H1 (cell line): ENCODE measurements around the gene CASZ1. TPM values are rescaled to one million over a fixed set of nuclear protein-coding genes. Genes with fewer than 3 reads are reported as not detected.
A peak's percentile ranks its signal among the peaks of the same experiment; 100 is the strongest.

ENCODE experiments used
- CTCF ChIA-PET: fragments of 300-600 bp; sonication (Branson Sonifier 250); formaldehyde crosslinking; loops from one replicate; lab custom pipeline; 2021; ENCODE audit not compliant: partially characterized antibody; lab: Charles Lee
- POLR2A ChIA-PET: fragments of 300-600 bp; sonication (Branson Sonifier 250); formaldehyde crosslinking; loops from one replicate; lab custom pipeline; 2021; ENCODE audit warnings: inconsistent platforms; ENCODE audit not compliant: partially characterized antibody; lab: Charles Lee
- DNase-seq, 2 experiments: peaks; one replicate each; pipeline versions ENCODE4 v3.0.0 to v3.0.0-alpha.2; 2010 to 2022; ENCODE audit warnings: low spot score in 2 of 2, low read depth in 1 of 2, mixed read lengths in 1 of 2
- FAIRE-seq: peaks from 2 replicates; lab custom pipeline; 2011; peaks lifted over from hg19 to GRCh38; lab: Jason Lieb, UNC
- H2AFZ ChIP-seq: 2 replicates; pipeline ENCODE4 v1.8.1; 2012; ENCODE audit warnings: low read length, inconsistent platforms
- H2AK5ac ChIP-seq: 2 replicates; pipeline ENCODE4 v1.6.1; 2013; ENCODE audit warnings: low read depth, low read length
- H2BK120ac ChIP-seq: replicated peaks from 2 replicates; pipeline ENCODE3; 2013; ENCODE audit warnings: low read depth, low read length, inconsistent platforms
- H2BK12ac ChIP-seq: 2 replicates; pipeline ENCODE4 v1.6.1; 2013; ENCODE audit warnings: low read depth, low read length
- H2BK15ac ChIP-seq: 2 replicates; pipeline ENCODE4 v1.6.1; 2013; ENCODE audit warnings: low read length
- H2BK20ac ChIP-seq: 2 replicates; pipeline ENCODE4 v1.6.1; 2013; ENCODE audit warnings: low read length
- H2BK5ac ChIP-seq: 2 replicates; pipeline ENCODE4 v1.6.1; 2013; ENCODE audit warnings: low read depth, low read length
- H3K14ac ChIP-seq: 2 replicates; pipeline ENCODE4 v1.6.1; 2013; ENCODE audit warnings: inconsistent platforms; ENCODE audit not compliant: insufficient read length
- H3K18ac ChIP-seq: 2 replicates; pipeline ENCODE4 v1.6.1; 2013; ENCODE audit warnings: low read length; ENCODE audit errors: extremely low read depth
- H3K23ac ChIP-seq: 2 replicates; pipeline ENCODE4 v1.6.1; 2013; ENCODE audit warnings: inconsistent platforms; ENCODE audit not compliant: insufficient read length
- H3K23me2 ChIP-seq: 2 replicates; pipeline ENCODE4 v1.6.1; 2013; ENCODE audit warnings: low read depth, low read length
- H3K27ac ChIP-seq: 2 replicates; pipeline ENCODE4 v1.6.1; 2011; ENCODE audit warnings: low read depth, low read length, inconsistent platforms
- H3K27me3 ChIP-seq, 4 experiments: replicated peaks in 1 of 4; 1 replicate in 1 of 4; 2 replicates in 3 of 4; pipeline versions ENCODE4 v1.6.1 to v1.8.1; 2011 to 2013; ENCODE audit warnings: low read length in 3 of 4, mild to moderate bottlenecking in 3 of 4, inconsistent platforms in 2 of 4, mixed read lengths in 2 of 4, moderate library complexity in 1 of 4; ENCODE audit not compliant: control insufficient read depth in 3 of 4, insufficient read depth in 3 of 4; ENCODE audit errors: extremely low read depth in 1 of 4
- H3K36me3 ChIP-seq, 4 experiments: 2 replicates each; pipeline versions ENCODE4 v1.6.1 to v1.8.1; 2011 to 2013; ENCODE audit warnings: mild to moderate bottlenecking in 4 of 4, low read length in 3 of 4, moderate library complexity in 2 of 4, control low read depth in 1 of 4, inconsistent platforms in 1 of 4; ENCODE audit not compliant: insufficient read depth in 4 of 4, control insufficient read depth in 2 of 4
- H3K4ac ChIP-seq: replicated peaks from 2 replicates; pipeline ENCODE3; 2013; ENCODE audit warnings: low read length, low read depth, mixed read lengths, inconsistent platforms; ENCODE audit not compliant: insufficient read length
- H3K4me1 ChIP-seq, 4 experiments: replicated peaks in 1 of 4; 1 replicate in 1 of 4; 2 replicates in 3 of 4; pipeline versions ENCODE4 v1.6.1 to v1.8.1; 2011 to 2013; ENCODE audit warnings: low read length in 3 of 4, inconsistent platforms in 2 of 4, mixed read lengths in 1 of 4; ENCODE audit not compliant: insufficient read depth in 4 of 4, control insufficient read depth in 3 of 4
- H3K4me2 ChIP-seq, 2 experiments: 2 replicates each; pipeline versions ENCODE4 v1.6.1 to v1.8.1; 2011 to 2013; ENCODE audit warnings: low read depth in 2 of 2, low read length in 2 of 2, control low read depth in 1 of 2, inconsistent platforms in 1 of 2, mild to moderate bottlenecking in 1 of 2; ENCODE audit not compliant: insufficient read depth in 1 of 2
- H3K4me3 ChIP-seq, 4 experiments: fragments of 200-600, 300-600 bp in 1 of 4; sonication (generic), shearing (Covaris generic), sonication (Bioruptor Twin) in 1 of 4; 2 replicates each; pipeline versions ENCODE4 v1.5.1 to v1.8.1; 2011 to 2016; ENCODE audit warnings: low read length in 4 of 4, low read depth in 3 of 4, control low read depth in 2 of 4, inconsistent platforms in 2 of 4, mild to moderate bottlenecking in 2 of 4, mixed read lengths in 1 of 4, moderate library complexity in 1 of 4; ENCODE audit not compliant: insufficient read depth in 2 of 4; ENCODE audit errors: extremely low read depth in 1 of 4
- H3K56ac ChIP-seq: replicated peaks from 2 replicates; pipeline ENCODE3; 2013; ENCODE audit warnings: low read depth, mild to moderate bottlenecking, mixed read lengths, low read length, inconsistent platforms; ENCODE audit not compliant: insufficient read length
- H3K79me1 ChIP-seq: 2 replicates; pipeline ENCODE4 v1.6.1; 2013; ENCODE audit warnings: low read depth, low read length, control low read depth
- H3K79me2 ChIP-seq, 2 experiments: 2 replicates each; pipeline versions ENCODE4 v1.6.1 to v1.8.1; 2012 to 2013; ENCODE audit warnings: low read length in 2 of 2, mild to moderate bottlenecking in 2 of 2, inconsistent platforms in 1 of 2; ENCODE audit not compliant: insufficient read depth in 2 of 2, control insufficient read depth in 1 of 2
- H3K9ac ChIP-seq, 4 experiments: replicated peaks in 1 of 4; 1 replicate in 1 of 4; 2 replicates in 3 of 4; pipeline versions ENCODE4 v1.6.1 to v1.8.1; 2011 to 2013; ENCODE audit warnings: low read depth in 3 of 4, low read length in 3 of 4, control low read depth in 2 of 4, mild to moderate bottlenecking in 2 of 4, moderate library complexity in 2 of 4, inconsistent platforms in 1 of 4; ENCODE audit errors: extremely low read depth in 1 of 4
- H3K9me3 ChIP-seq, 2 experiments: 2 replicates each; pipeline versions ENCODE4 v1.6.1 to v1.8.1; 2012 to 2013; ENCODE audit warnings: mild to moderate bottlenecking in 2 of 2, moderate library complexity in 2 of 2, control low read depth in 1 of 2, inconsistent platforms in 1 of 2, low read depth in 1 of 2, low read length in 1 of 2, mixed read lengths in 1 of 2; ENCODE audit not compliant: insufficient read depth in 2 of 2
- H4K20me1 ChIP-seq, 2 experiments: replicated peaks in 1 of 2; 2 replicates each; pipeline versions ENCODE3 to v1.8.1; 2011 to 2013; ENCODE audit warnings: inconsistent platforms in 2 of 2, low read length in 2 of 2, mild to moderate bottlenecking in 1 of 2; ENCODE audit not compliant: insufficient read depth in 2 of 2, control insufficient read depth in 1 of 2
- H4K5ac ChIP-seq: 2 replicates; pipeline ENCODE4 v1.6.1; 2013; ENCODE audit warnings: low read length, low read depth, mixed read lengths, inconsistent platforms; ENCODE audit not compliant: insufficient read length
- H4K8ac ChIP-seq: 2 replicates; pipeline ENCODE4 v1.8.0; 2013; ENCODE audit warnings: mild to moderate bottlenecking, moderate library complexity, low read length, inconsistent platforms; ENCODE audit not compliant: insufficient read depth; ENCODE audit errors: extremely low read depth
- H4K91ac ChIP-seq: replicated peaks from 2 replicates; pipeline ENCODE3; 2013; ENCODE audit warnings: low read length, mixed read lengths, inconsistent platforms; ENCODE audit not compliant: insufficient read length
- BRCA1 ChIP-seq: IDR thresholded peaks from 2 replicates; pipeline ENCODE4 v1.6.1; 2012; ENCODE audit warnings: low read depth, low read length, improper control_type of control experiment
- RXRA ChIP-seq: IDR thresholded peaks from 2 replicates; pipeline ENCODE4 v1.6.1; 2011; ENCODE audit warnings: low read depth, mild to moderate bottlenecking, low read length, moderate library complexity; ENCODE audit not compliant: insufficient read depth
- WGBS, 2 experiments: shearing (Covaris generic) in 1 of 2; methylation state at CpG; one replicate each; pipeline versions ENCODE4 v1.1.6 to v1.1.7; 2013 to 2015; ENCODE audit warnings: low lambda C conversion rate in 2 of 2, mixed read lengths in 2 of 2, inconsistent platforms in 1 of 2, low coverage in 1 of 2, missing lambda C conversion rate in 1 of 2; ENCODE audit not compliant: insufficient replicate concordance in 2 of 2, insufficient coverage in 1 of 2, insufficient read length in 1 of 2; ENCODE audit errors: extremely low coverage in 1 of 2, missing lambda C conversion rate in 1 of 2; 5-methylcytosine and 5-hydroxymethylcytosine counted together
- polyA plus RNA-seq, 7 experiments: library from polyadenylated mRNA; depleted of rRNA in 3 of 7; stranded (reverse) in 5 of 7; unstranded in 2 of 7; fragments of >200 nt in 5 of 7; fragments of 200-250 nt in 2 of 7; gene quantifications; 1 replicate in 5 of 7; 2 replicates in 1 of 7; 4 replicates in 1 of 7; pipeline versions ENCODE4 v1.2.1 to v1.2.3, GENCODE V29; 2011 to 2013; ENCODE audit warnings: missing spikeins in 2 of 7, mixed read lengths in 2 of 7
- total RNA-seq: library from RNA; stranded (reverse); fragmentation: NEBNext Ultra II Directional; extraction: Animal tissue kit (Norgen Biotek cat#: 25700); gene quantifications from 2 replicates; pipeline ENCODE4 v1.2.1, GENCODE V29; 2021

Gene CASZ1
- total and polyA plus RNA-seq, 2 of the 8 experiments (the other 6 are each of a cell fraction or from before 2014, with no cell fraction given), result 4.4 to 7.7 TPM

DNA sequence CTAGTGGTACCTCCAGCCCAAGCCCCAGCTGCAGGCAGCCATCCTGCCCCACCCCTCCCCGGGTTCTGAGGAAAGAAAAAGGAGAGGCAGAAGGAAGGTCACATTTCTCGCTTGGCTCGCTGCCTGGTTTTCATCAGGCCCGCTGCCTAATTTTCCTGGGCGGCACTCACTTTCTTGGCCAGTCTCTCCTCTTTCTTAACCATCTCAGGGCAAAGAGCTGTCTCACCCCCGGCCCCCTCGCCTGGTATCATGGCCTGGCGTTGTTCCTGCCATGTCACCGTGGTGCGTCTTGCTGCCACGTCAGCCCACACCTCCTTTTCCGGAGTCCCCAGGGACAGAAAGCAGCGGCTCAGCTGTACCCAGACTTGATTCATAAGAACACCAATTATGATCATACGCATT, 26.6 kb upstream of the CASZ1 start:
- Histone ChIP-seq H4K8ac (peak overlapping the region; percentile 42; the same call in 1 of the 2 replicates), H4K91ac (peak overlapping the region; percentile 35), H3K56ac (no peak overlapping the region), H2BK12ac (no peak overlapping the region), H3K79me2 (no peaks in the 10 kb centered on the region), H3K4me2 (no peak overlapping the region), H3K79me1 (no peaks in the 10 kb centered on the region), H3K27me3 (no peaks in the 10 kb centered on the region; a peak in 1 of 7 replicates), H3K14ac (no peak overlapping the region), H4K20me1 (no peaks in the 10 kb centered on the region), H3K23ac (no peak overlapping the region), H3K4me3 (no peak overlapping the region), H3K9ac (no peak overlapping the region), H3K27ac (no peak overlapping the region), H2AFZ (no peak overlapping the region), H3K18ac (no peak overlapping the region), H4K5ac (no peak overlapping the region), H3K4ac (no peak overlapping the region), H3K4me1 (peaks cover 0 to 8% (median 3%) of the 10 kb centered on the region in 4 experiments; a peak in 6 of 7 replicates), H2AK5ac (no peak overlapping the region), H3K36me3 (no peaks in the 10 kb centered on the region), H3K9me3 (no peaks in the 10 kb centered on the region), H2BK20ac (peak overlapping the region; percentile 48; the same call in 1 of the 2 replicates), H2BK15ac (no peak overlapping the region; the same call in 1 of the 2 replicates), H2BK5ac (no peak overlapping the region), H2BK120ac (no peak overlapping the region), H3K23me2 (no peaks in the 10 kb centered on the region)
- FAIRE-seq (no peak), DNase-seq (no peak)
- WGBS, 2 experiments, result 91% methylated on average over 14 of the region's 14 CpGs; no CpG with 5 or more reads in 1 of the 2 experiments
- TF ChIP-seq RXRA (no peak), BRCA1 (no peak)
- CTCF ChIA-PET, result interaction anchor here (0.6 to 1.9 kb wide), 5 partner anchors 14 to 130 kb away, joined by 3 to 6 read pairs (median 4); no protein-coding TSS in a partner anchor
- POLR2A ChIA-PET, result no interaction called here
